PC-3 (cell line): ENCODE measurements around the gene TBC1D5. TPM values are rescaled to one million over a fixed set of nuclear protein-coding genes. Genes with fewer than 3 reads are reported as not detected.

Experiments
- ATAC-seq: fragments of 200-7000 bp; cut with Tn5 transposase; 2 replicates; pipeline ENCODE4 v1.9.1; 2020; ENCODE audit warnings: mild to moderate bottlenecking, moderate library complexity
- BruUV-seq: library from RNA; stranded (reverse); fragments of 400-500 nt; replicated peaks from 2 replicates; lab custom pipeline; 2021; lab: Mats Ljungman, UMichigan
- CTCF ChIA-PET: fragments of 300-600 bp; sonication (Branson Sonifier 250); formaldehyde crosslinking; loops from one replicate; lab custom pipeline; 2022; ENCODE audit warnings: antibody characterized with exemption; lab: Charles Lee
- POLR2A ChIA-PET: fragments of 300-600 bp; sonication (Branson Sonifier 250); formaldehyde crosslinking; loops from one replicate; lab custom pipeline; 2022; ENCODE audit warnings: antibody characterized with exemption; ENCODE audit not compliant: unreplicated experiment; lab: Charles Lee
- DNase-seq: peaks from one replicate; pipeline ENCODE4 v3.0.0-alpha.2; 2015
- H2AFZ ChIP-seq: fragments of 300-600 bp; sonication (generic); 2 replicates; pipeline ENCODE4 v1.6.0; 2016; ENCODE audit warnings: antibody characterized with exemption, low read length
- H3F3A ChIP-seq: fragments of 300-600 bp; sonication (generic); one replicate; pipeline ENCODE4 v1.6.0; 2017; ENCODE audit warnings: antibody characterized with exemption, low read length, control low read depth, mild to moderate bottlenecking; ENCODE audit not compliant: unreplicated experiment
- H3K27ac ChIP-seq: fragments of 300-600 bp; sonication (generic); 2 replicates; pipeline ENCODE4 v1.5.1; 2016; ENCODE audit warnings: mild to moderate bottlenecking, low read length
- H3K27me3 ChIP-seq: fragments of 300-600 bp; sonication (generic); 2 replicates; pipeline ENCODE4 v1.6.1; 2016; ENCODE audit warnings: low read length, mixed read lengths
- H3K36me3 ChIP-seq: fragments of 300-600 bp; sonication (generic); 2 replicates; pipeline ENCODE4 v1.6.1; 2016; ENCODE audit warnings: low read depth, mixed run types, low read length, mixed read lengths
- H3K4me1 ChIP-seq: fragments of 300-600 bp; sonication (generic); 2 replicates; pipeline ENCODE4 v1.5.1; 2016; ENCODE audit warnings: low read length; ENCODE audit not compliant: insufficient read depth
- H3K4me2 ChIP-seq: fragments of 300-600 bp; sonication (generic); 2 replicates; pipeline ENCODE4 v1.6.0; 2016; ENCODE audit warnings: low read length
- H3K4me3 ChIP-seq: fragments of 300-600 bp; sonication (generic); 2 replicates; pipeline ENCODE4 v1.5.1; 2016; ENCODE audit warnings: mild to moderate bottlenecking, low read length, mixed read lengths
- H3K79me2 ChIP-seq: fragments of 300-600 bp; sonication (generic); 2 replicates; pipeline ENCODE4 v1.6.1; 2017; ENCODE audit warnings: low read length, mixed read lengths
- H3K9ac ChIP-seq: fragments of 300-600 bp; sonication (generic); 2 replicates; pipeline ENCODE4 v1.6.0; 2016; ENCODE audit warnings: mild to moderate bottlenecking, low read length
- H3K9me2 ChIP-seq: fragments of 300-600 bp; sonication (generic); replicated peaks from 2 replicates; pipeline ENCODE4 v1.6.1; 2016; ENCODE audit warnings: mixed run types, low read length, mixed read lengths
- H3K9me3 ChIP-seq: fragments of 300-600 bp; sonication (generic); 2 replicates; pipeline ENCODE4 v1.6.1; 2016; ENCODE audit warnings: low read length, mixed read lengths
- H4K20me1 ChIP-seq: fragments of 300-600 bp; sonication (generic); 2 replicates; pipeline ENCODE4 v1.6.1; 2016; ENCODE audit warnings: low read length, mixed read lengths
- CTCF ChIP-seq: fragments of 300-600 bp; sonication (generic); conservative IDR thresholded peaks from 2 replicates; pipeline ENCODE4 v1.5.1; 2017; ENCODE audit warnings: antibody characterized with exemption, low read depth, mild to moderate bottlenecking, low read length
- EZH2 ChIP-seq: fragments of 300-600 bp; sonication (generic); IDR thresholded peaks from one replicate; pipeline ENCODE4 v1.6.1; 2017; ENCODE audit warnings: antibody characterized with exemption, mild to moderate bottlenecking, low read length; ENCODE audit not compliant: unreplicated experiment
- EZH2phosphoT487 ChIP-seq: fragments of 300-600 bp; sonication (generic); IDR thresholded peaks from 2 replicates; pipeline ENCODE4 v1.6.1; 2018; ENCODE audit warnings: mild to moderate bottlenecking, antibody characterized with exemption, low read length, borderline replicate concordance
- intact Hi-C: fragments of 100-400 bp; cut with micrococcal nuclease; formaldehyde crosslinking; loops from 2 replicates; pipeline ENCODE4 v1.9.0; 2023
- total RNA-seq: library from RNA; depleted of rRNA; stranded (reverse); fragments of >200 nt; gene quantifications from 2 replicates; pipeline ENCODE4 v1.2.3, GENCODE V29; 2014

Gene TBC1D5
- total RNA-seq, 1 experiment from 2014 or later, result 54.5 TPM

DNA sequence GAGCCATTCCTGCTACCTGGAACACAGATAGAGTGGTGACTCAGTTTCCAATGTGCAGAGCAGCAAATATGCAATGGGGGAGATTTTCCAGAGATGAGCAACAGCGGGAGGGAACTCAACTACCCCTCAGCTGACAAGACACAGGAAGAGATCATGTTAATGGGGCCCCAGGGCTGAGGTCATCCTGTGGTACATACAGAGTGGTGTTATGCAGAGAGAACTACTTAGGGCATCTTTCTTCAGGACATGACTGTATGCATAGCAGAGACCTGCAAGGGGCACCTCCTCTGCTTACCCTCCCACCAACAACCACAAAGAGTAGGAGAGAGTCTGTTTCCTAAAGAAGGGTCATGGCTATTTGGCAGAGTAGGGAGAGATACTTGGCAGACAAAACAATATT lies 6.8 kb upstream of the TBC1D5 start:
- ATAC-seq (no peak), DNase-seq (no peak)
- Histone ChIP-seq H3F3A (no peaks in the 10 kb centered on the region), H3K4me2 (no peak overlapping the region), H3K36me3 (no peaks in the 10 kb centered on the region), H3K4me3 (no peak overlapping the region), H3K27me3 (no peaks in the 10 kb centered on the region), H4K20me1 (no peaks in the 10 kb centered on the region), H3K4me1 (no peaks in the 10 kb centered on the region), H3K9ac (no peak overlapping the region), H3K9me3 (no peaks in the 10 kb centered on the region), H2AFZ (no peak overlapping the region), H3K9me2 (no peaks in the 10 kb centered on the region), H3K27ac (no peak overlapping the region), H3K79me2 (no peaks in the 10 kb centered on the region)
- TF ChIP-seq EZH2 (no peak), CTCF (no peak), EZH2phosphoT487 (no peak)
- ChIA-PET CTCF (no interaction called here), POLR2A (no interaction called here)
- no TSS peak for BruUV-seq
- intact Hi-C loops, result loop anchor here (10.0 kb wide), 1 partner anchor 346 kb away; no protein-coding TSS in a partner anchor

DNA sequence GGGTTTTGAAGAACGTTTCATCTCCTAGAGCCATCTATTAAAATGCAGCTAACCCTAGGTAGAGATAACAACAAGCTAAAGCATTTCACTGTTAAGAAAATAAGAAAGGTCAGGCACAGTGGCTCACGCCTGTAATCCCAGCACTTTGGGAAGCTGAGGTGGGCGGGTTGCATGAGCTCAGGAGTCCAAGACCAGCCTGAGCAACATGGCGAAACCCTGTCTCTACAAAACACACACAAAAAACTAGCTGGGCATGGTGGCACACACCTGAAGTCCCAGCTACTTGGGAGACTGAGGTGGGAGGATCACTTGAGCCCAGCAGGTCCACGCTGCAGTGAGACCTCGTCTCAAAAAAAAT lies 5.4 kb upstream of the TBC1D5 start:
- H3K36me3 ChIP-seq, result no peaks in the 10 kb centered on the region
- H3K79me2 ChIP-seq, result no peaks in the 10 kb centered on the region
- CTCF ChIA-PET, result interaction anchor here (1.2 kb wide), 1 partner anchor 68 kb away, joined by 4 read pairs; no protein-coding TSS in a partner anchor
- no peaks in the 10 kb centered on the region for H3F3A ChIP-seq
- DNase-seq (no peak), ATAC-seq (no peak)
- POLR2A ChIA-PET, result no interaction called here
- H2AFZ ChIP-seq, result no peak overlapping the region
- no peak overlapping the region for H3K27ac ChIP-seq
- H3K4me1 ChIP-seq, result peaks cover 8% of the 10 kb centered on the region
- no TSS peak for BruUV-seq
- H3K4me2 ChIP-seq, result no peak overlapping the region
- H3K4me3 ChIP-seq, result no peak overlapping the region
- TF ChIP-seq EZH2 (no peak), EZH2phosphoT487 (no peak), CTCF (no peak)
- H3K27me3 ChIP-seq, result no peaks in the 10 kb centered on the region
- no peaks in the 10 kb centered on the region for H4K20me1 ChIP-seq
- intact Hi-C loops, result loop anchor here (10.0 kb wide), 1 partner anchor 347 kb away; no protein-coding TSS in a partner anchor
- H3K9me3 ChIP-seq, result no peaks in the 10 kb centered on the region
- no peaks in the 10 kb centered on the region for H3K9me2 ChIP-seq
- no peak overlapping the region for H3K9ac ChIP-seq

GRCh38 chr3:17747174-17747889 lies 4.9 kb upstream of the TBC1D5 start:
- Histone ChIP-seq H4K20me1 (no peaks in the 10 kb centered on the region), H3K4me2 (no peak overlapping the region), H3K27me3 (no peaks in the 10 kb centered on the region), H3K9ac (no peak overlapping the region), H3K4me1 (peaks cover 8% of the 10 kb centered on the region), H3K36me3 (no peaks in the 10 kb centered on the region), H3K9me2 (no peaks in the 10 kb centered on the region), H3K9me3 (no peaks in the 10 kb centered on the region), H3K4me3 (no peak overlapping the region), H3K79me2 (no peaks in the 10 kb centered on the region), H3K27ac (no peak overlapping the region), H3F3A (no peaks in the 10 kb centered on the region), H2AFZ (no peak overlapping the region)
- no TSS peak for BruUV-seq
- no peak for DNase-seq
- TF ChIP-seq EZH2phosphoT487, result no peak
- no peak for TF ChIP-seq EZH2
- TF ChIP-seq CTCF, result no peak
- ChIA-PET CTCF (interaction anchor here (1.2 kb wide), 1 partner anchor 68 kb away, joined by 4 read pairs; no protein-coding TSS in a partner anchor), POLR2A (no interaction called here)
- intact Hi-C loops, result loop anchor here (10.0 kb wide), 1 partner anchor 347 kb away; no protein-coding TSS in a partner anchor
- ATAC-seq, result no peak
